Smooth muscle cell (in vitro differentiated cells): Measurements from ENCODE around the gene SMAD5. TPM values are rescaled to one million over a fixed set of nuclear protein-coding genes. Genes with fewer than 3 reads are reported as not detected.

Experiments
- DNase-seq: peaks from one replicate; lab custom pipeline; 2025; ENCODE audit not compliant: unreplicated experiment; lab: John Stamatoyannopoulos, UW
- H2AFZ ChIP-seq: fragments of 200-600 bp; sonication (generic); 2 replicates; pipeline ENCODE4 v1.6.0; 2016; ENCODE audit warnings: antibody characterized with exemption, low read depth, mild to moderate bottlenecking
- H3F3A ChIP-seq: fragments of 200-600 bp; sonication (generic); 2 replicates; pipeline ENCODE4 v1.6.0; 2017; ENCODE audit warnings: antibody characterized with exemption, low read depth
- H3K27ac ChIP-seq: fragments of 200-600 bp; sonication (generic); 2 replicates; pipeline ENCODE4 v1.5.1; 2016; ENCODE audit warnings: low read depth, mild to moderate bottlenecking
- H3K27me3 ChIP-seq: fragments of 200-600 bp; sonication (generic); 2 replicates; pipeline ENCODE4 v1.6.1; 2016; ENCODE audit warnings: low read depth, mild to moderate bottlenecking
- H3K36me3 ChIP-seq: fragments of 200-600 bp; sonication (generic); 2 replicates; pipeline ENCODE4 v1.5.1; 2016; ENCODE audit warnings: low read depth
- H3K4me1 ChIP-seq: fragments of 200-600 bp; sonication (generic); 2 replicates; pipeline ENCODE4 v1.5.1; 2016; ENCODE audit warnings: low read depth
- H3K4me2 ChIP-seq: fragments of 200-600 bp; sonication (generic); 2 replicates; pipeline ENCODE4 v1.6.0; 2016; ENCODE audit warnings: mild to moderate bottlenecking
- H3K4me3 ChIP-seq: fragments of 200-600 bp; sonication (generic); 2 replicates; pipeline ENCODE4 v1.5.1; 2016; ENCODE audit warnings: mild to moderate bottlenecking
- H3K79me2 ChIP-seq: fragments of 200-600 bp; sonication (generic); 2 replicates; pipeline ENCODE4 v1.6.0; 2016; ENCODE audit warnings: low read depth, mild to moderate bottlenecking
- H3K9ac ChIP-seq: fragments of 200-600 bp; sonication (generic); 2 replicates; pipeline ENCODE4 v1.6.0; 2016; ENCODE audit warnings: low read depth
- H3K9me3 ChIP-seq: fragments of 200-600 bp; sonication (generic); replicated peaks from 2 replicates; pipeline ENCODE4 v1.5.1; 2016; ENCODE audit warnings: low read depth
- H4K20me1 ChIP-seq: fragments of 200-600 bp; sonication (generic); 2 replicates; pipeline ENCODE4 v1.6.0; 2016; ENCODE audit warnings: low read depth
- WGBS: methylation state at CpG from one replicate; pipeline ENCODE4 v1.1.7; 2016; ENCODE audit warnings: low lambda C conversion rate; 5-methylcytosine and 5-hydroxymethylcytosine counted together
- polyA plus RNA-seq: library from polyadenylated mRNA; unstranded; fragments of >200 nt; fragmentation: Nextera tagmentation; extraction: Ambion mirVana; gene quantifications from 2 replicates; pipeline ENCODE4 v1.2.1, GENCODE V29; 2016
- total RNA-seq: library from RNA; depleted of rRNA; stranded (reverse); fragments of >200 nt; gene quantifications from 2 replicates; pipeline ENCODE4 v1.2.3, GENCODE V29; 2014
- TF ChIP-seq, protein P1 (sequence below): fragments of 200-600 bp; sonication (generic); IDR thresholded peaks from 2 replicates; pipeline ENCODE4 v1.5.1; 2017; ENCODE audit warnings: borderline replicate concordance, mild to moderate bottlenecking, antibody characterized with exemption; ENCODE audit not compliant: insufficient read depth, poor library complexity, severe bottlenecking

SMAD5 gene
- total and polyA plus RNA-seq, 2 experiments from 2014 or later: 28.5 to 61.7 TPM

DNA sequence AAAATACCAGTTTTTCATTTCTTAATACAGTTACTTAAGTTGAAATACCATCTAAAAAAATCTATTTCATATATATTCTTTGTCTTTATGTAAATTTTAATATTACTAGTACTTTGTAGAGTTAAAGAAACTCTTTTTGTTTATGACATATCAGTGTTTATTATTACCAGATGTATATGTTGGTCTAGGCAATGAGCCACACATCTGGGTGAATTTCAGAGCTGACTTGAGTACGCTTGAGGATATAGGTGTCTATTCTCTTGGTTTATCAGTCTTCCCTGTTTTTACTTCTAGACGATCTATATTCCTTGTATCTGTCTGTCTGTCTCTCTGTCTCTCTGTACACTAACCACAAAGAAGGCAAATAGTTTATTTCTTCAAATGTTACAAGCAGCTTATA lies 2.9 kb downstream of the SMAD5 start:
- Histone ChIP-seq H2AFZ (no peak overlapping the region), H3K4me3 (peak overlapping the region; percentile 73), H3K79me2 (peaks cover 76% of the 10 kb centered on the region), H3K36me3 (no peaks in the 10 kb centered on the region), H4K20me1 (peaks cover 71% of the 10 kb centered on the region), H3F3A (peaks cover 7% of the 10 kb centered on the region), H3K27ac (no peak overlapping the region), H3K9me3 (no peaks in the 10 kb centered on the region), H3K4me1 (peaks cover 36% of the 10 kb centered on the region), H3K4me2 (peak overlapping the region; percentile 94), H3K9ac (no peak overlapping the region), H3K27me3 (no peaks in the 10 kb centered on the region)
- 94% methylated on average over 2 of the region's 2 CpGs for WGBS
- TF ChIP-seq, protein P1, sequence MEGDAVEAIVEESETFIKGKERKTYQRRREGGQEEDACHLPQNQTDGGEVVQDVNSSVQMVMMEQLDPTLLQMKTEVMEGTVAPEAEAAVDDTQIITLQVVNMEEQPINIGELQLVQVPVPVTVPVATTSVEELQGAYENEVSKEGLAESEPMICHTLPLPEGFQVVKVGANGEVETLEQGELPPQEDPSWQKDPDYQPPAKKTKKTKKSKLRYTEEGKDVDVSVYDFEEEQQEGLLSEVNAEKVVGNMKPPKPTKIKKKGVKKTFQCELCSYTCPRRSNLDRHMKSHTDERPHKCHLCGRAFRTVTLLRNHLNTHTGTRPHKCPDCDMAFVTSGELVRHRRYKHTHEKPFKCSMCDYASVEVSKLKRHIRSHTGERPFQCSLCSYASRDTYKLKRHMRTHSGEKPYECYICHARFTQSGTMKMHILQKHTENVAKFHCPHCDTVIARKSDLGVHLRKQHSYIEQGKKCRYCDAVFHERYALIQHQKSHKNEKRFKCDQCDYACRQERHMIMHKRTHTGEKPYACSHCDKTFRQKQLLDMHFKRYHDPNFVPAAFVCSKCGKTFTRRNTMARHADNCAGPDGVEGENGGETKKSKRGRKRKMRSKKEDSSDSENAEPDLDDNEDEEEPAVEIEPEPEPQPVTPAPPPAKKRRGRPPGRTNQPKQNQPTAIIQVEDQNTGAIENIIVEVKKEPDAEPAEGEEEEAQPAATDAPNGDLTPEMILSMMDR: no peak
- no peak for DNase-seq

DNA sequence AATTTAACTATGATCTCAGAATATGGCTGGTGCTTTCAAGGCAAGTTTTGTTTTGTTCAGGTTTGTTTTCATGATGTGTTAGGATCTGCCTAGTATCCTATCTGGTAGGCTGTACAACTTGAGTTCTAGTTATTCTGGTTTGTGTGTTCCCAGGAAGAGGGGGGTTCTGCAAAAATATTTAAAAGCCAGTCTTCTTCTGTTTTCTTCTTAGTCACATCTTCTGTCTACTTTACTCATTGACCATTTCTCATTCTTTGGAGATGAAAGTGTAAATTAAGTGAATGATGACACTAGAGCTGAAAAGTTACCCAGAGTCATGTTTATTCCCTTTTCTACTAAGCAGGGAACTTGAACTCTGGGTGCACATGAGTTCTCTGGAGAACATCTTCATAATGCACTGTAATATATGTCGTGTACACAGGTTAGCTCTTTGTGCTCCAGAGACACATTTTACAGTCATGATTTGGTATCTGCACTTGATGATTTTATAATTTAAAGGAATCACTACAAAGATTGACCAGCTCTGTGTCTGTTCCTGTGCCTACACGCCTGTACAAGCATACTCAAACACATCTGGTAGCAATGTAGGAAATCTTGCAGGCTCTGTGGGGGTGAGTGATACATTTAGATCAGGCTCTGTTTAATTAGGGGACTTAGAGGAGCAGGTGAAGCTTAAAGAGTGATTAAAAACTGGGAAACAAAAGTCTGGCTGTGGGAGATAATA lies 5.0 kb downstream of the SMAD5 start:
- WGBS: 72% methylated on average over 2 of the region's 2 CpGs
- Histone ChIP-seq H3K27me3 (no peaks in the 10 kb centered on the region), H3K27ac (peak overlapping the region; percentile 53)

DNA sequence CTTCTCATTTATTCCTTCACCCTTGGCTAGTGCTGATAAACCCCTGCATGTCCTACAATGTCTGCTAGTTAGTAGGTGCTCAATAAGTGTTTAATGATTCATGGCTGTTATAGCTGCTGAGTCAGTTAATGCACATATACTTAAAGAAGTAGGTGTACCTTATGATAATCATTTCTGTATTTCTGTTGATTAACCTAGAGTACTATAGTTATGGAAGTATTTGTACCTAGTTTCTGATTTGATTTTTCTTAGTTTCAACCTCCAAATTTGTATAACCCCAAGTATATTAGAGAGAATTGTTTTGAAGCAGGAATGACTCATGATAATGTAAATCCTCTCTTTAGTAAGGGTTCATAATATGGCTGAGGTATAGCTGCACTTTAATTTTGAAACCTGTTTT lies 8.9 kb downstream of the SMAD5 start:
- no peaks in the 10 kb centered on the region for H3K9me3 ChIP-seq
- H3K4me1 ChIP-seq: peaks cover 23% of the 10 kb centered on the region
- H3K4me3 ChIP-seq: no peak overlapping the region
- H3K9ac ChIP-seq: no peak overlapping the region
- TF ChIP-seq, protein P1: no peak
- H3K79me2 ChIP-seq: peaks cover 100% of the 10 kb centered on the region
- H3K4me2 ChIP-seq: peak overlapping the region; percentile 12
- peak overlapping the region; percentile 25 for H3K27ac ChIP-seq
- H3K36me3 ChIP-seq: no peaks in the 10 kb centered on the region
- peaks cover 100% of the 10 kb centered on the region for H4K20me1 ChIP-seq
- no peaks in the 10 kb centered on the region for H3K27me3 ChIP-seq
- peaks cover 7% of the 10 kb centered on the region for H3F3A ChIP-seq
- H2AFZ ChIP-seq: no peak overlapping the region
- DNase-seq: no peak

More for the DNA sequence above, 5.0 kb downstream of the SMAD5 start:
- no peak overlapping the region for H2AFZ ChIP-seq
- H3K79me2 ChIP-seq: peaks cover 97% of the 10 kb centered on the region
- peak overlapping the region; percentile 63 for H3K4me2 ChIP-seq
- H3F3A ChIP-seq: peaks cover 7% of the 10 kb centered on the region
- peaks cover 92% of the 10 kb centered on the region for H4K20me1 ChIP-seq
- no peaks in the 10 kb centered on the region for H3K9me3 ChIP-seq
- TF ChIP-seq, protein P1: no peak
- peak overlapping the region; percentile 4 for H3K9ac ChIP-seq
- peaks cover 37% of the 10 kb centered on the region for H3K4me1 ChIP-seq
- no peaks in the 10 kb centered on the region for H3K36me3 ChIP-seq
- DNase-seq: no peak
- no peak overlapping the region for H3K4me3 ChIP-seq

DNA sequence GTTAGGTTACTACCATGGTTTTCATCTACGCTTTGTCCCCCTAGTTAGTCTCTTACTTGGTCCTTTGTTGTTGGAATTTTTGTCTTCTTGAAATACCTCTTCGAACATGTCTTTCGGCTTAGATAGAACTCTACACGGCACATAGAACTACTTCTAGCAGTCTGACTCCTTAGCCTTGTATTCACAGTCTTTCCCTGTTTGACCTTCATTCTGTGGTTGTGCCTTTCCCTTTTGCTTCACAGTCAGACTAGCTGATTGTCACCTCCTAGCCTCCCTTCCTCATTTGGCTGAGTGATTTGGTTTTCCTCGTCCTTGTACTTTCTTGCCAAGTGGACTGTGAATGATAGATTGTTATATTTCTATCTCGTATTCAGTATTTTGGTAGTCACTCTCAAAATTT lies 10.7 kb downstream of the SMAD5 start:
- Histone ChIP-seq H3K27me3 (no peaks in the 10 kb centered on the region), H3K27ac (no peak overlapping the region), H3K79me2 (peaks cover 100% of the 10 kb centered on the region), H2AFZ (no peak overlapping the region), H3K9ac (no peak overlapping the region), H3K4me2 (no peak overlapping the region), H3F3A (no peaks in the 10 kb centered on the region), H3K4me1 (peaks cover 12% of the 10 kb centered on the region), H3K36me3 (no peaks in the 10 kb centered on the region), H3K9me3 (no peaks in the 10 kb centered on the region), H4K20me1 (peaks cover 100% of the 10 kb centered on the region), H3K4me3 (no peak overlapping the region)
- TF ChIP-seq, protein P1: no peak
- WGBS: 93% methylated on average over 6 of the region's 6 CpGs
- DNase-seq: no peak
